H9 (cell line): ENCODE data around the gene FMN1. TPM values are rescaled to one million over a fixed set of nuclear protein-coding genes. Genes with fewer than 3 reads are reported as not detected.

Experiments
- DNase-seq: peaks from one replicate; pipeline ENCODE4 v3.0.0-alpha.2; 2017
- H2AFZ ChIP-seq: one replicate; pipeline ENCODE4 v1.6.1; 2013; ENCODE audit warnings: mild to moderate bottlenecking, low read length, control low read depth, moderate library complexity
- H2AK5ac ChIP-seq: 2 replicates; pipeline ENCODE4 v1.6.1; 2013; ENCODE audit warnings: low read length, control low read depth, mixed read lengths; ENCODE audit not compliant: insufficient read length
- H2BK120ac ChIP-seq: one replicate; pipeline ENCODE4 v1.6.1; 2013; ENCODE audit warnings: low read depth, mild to moderate bottlenecking, low read length, control low read depth, inconsistent platforms; ENCODE audit not compliant: poor library complexity, severe bottlenecking
- H2BK12ac ChIP-seq: 2 replicates; pipeline ENCODE4 v1.6.1; 2013; ENCODE audit warnings: low read length, control low read depth, mixed read lengths, low read depth; ENCODE audit not compliant: insufficient read length
- H2BK15ac ChIP-seq: 2 replicates; pipeline ENCODE4 v1.6.1; 2013; ENCODE audit warnings: low read depth, low read length, control low read depth
- H2BK20ac ChIP-seq: one replicate; pipeline ENCODE4 v1.6.1; 2013; ENCODE audit warnings: low read depth, mild to moderate bottlenecking, low read length, control low read depth, inconsistent platforms; ENCODE audit not compliant: poor library complexity, severe bottlenecking
- H2BK5ac ChIP-seq: 2 replicates; pipeline ENCODE4 v1.6.1; 2013; ENCODE audit warnings: low read length, control low read depth, mixed read lengths; ENCODE audit not compliant: insufficient read length
- H3K14ac ChIP-seq: 2 replicates; pipeline ENCODE4 v1.6.1; 2013; ENCODE audit warnings: low read length, control low read depth; ENCODE audit not compliant: insufficient read depth
- H3K18ac ChIP-seq: 2 replicates; pipeline ENCODE4 v1.6.1; 2013; ENCODE audit warnings: low read depth, mild to moderate bottlenecking, mixed read lengths, low read length, control low read depth; ENCODE audit not compliant: insufficient read length
- H3K23ac ChIP-seq: 2 replicates; pipeline ENCODE4 v1.6.1; 2013; ENCODE audit warnings: low read length, control low read depth, mixed read lengths, low read depth; ENCODE audit not compliant: insufficient read length
- H3K23me2 ChIP-seq: 2 replicates; pipeline ENCODE4 v1.6.1; 2013; ENCODE audit warnings: low read depth, mild to moderate bottlenecking, mixed read lengths, low read length, control low read depth; ENCODE audit not compliant: insufficient read length, poor library complexity, severe bottlenecking
- H3K27ac ChIP-seq: 2 replicates; pipeline ENCODE4 v1.5.1; 2013; ENCODE audit warnings: low read length, control low read depth, mixed read lengths, low read depth; ENCODE audit not compliant: insufficient read length
- H3K27me3 ChIP-seq: 2 replicates; pipeline ENCODE4 v1.6.1; 2013; ENCODE audit warnings: low read length, control low read depth, inconsistent platforms; ENCODE audit not compliant: insufficient read depth
- H3K4ac ChIP-seq: 2 replicates; pipeline ENCODE4 v1.6.1; 2013; ENCODE audit warnings: low read depth, mild to moderate bottlenecking, control low read depth, inconsistent platforms, low read length, moderate library complexity
- H3K4me1 ChIP-seq: 2 replicates; pipeline ENCODE4 v1.6.1; 2013; ENCODE audit warnings: low read length, control low read depth, inconsistent platforms; ENCODE audit not compliant: insufficient read depth
- H3K4me2 ChIP-seq: 2 replicates; pipeline ENCODE4 v1.6.1; 2013; ENCODE audit warnings: low read length, control low read depth, mixed read lengths; ENCODE audit not compliant: insufficient read length, insufficient read depth
- H3K56ac ChIP-seq: 2 replicates; pipeline ENCODE4 v1.6.1; 2013; ENCODE audit warnings: low read depth, mild to moderate bottlenecking, mixed read lengths, low read length, control low read depth; ENCODE audit not compliant: insufficient read length
- H3K79me1 ChIP-seq: 2 replicates; pipeline ENCODE4 v1.6.1; 2013; ENCODE audit warnings: low read depth, mild to moderate bottlenecking, moderate library complexity, low read length, control low read depth, inconsistent platforms; ENCODE audit not compliant: insufficient read depth, poor library complexity, severe bottlenecking
- H3K79me2 ChIP-seq: 2 replicates; pipeline ENCODE4 v1.6.1; 2013; ENCODE audit warnings: low read length, control low read depth, inconsistent platforms; ENCODE audit not compliant: insufficient read depth
- H3K9ac ChIP-seq: 2 replicates; pipeline ENCODE4 v1.6.1; 2013; ENCODE audit warnings: low read length, control low read depth, mixed read lengths; ENCODE audit not compliant: insufficient read length; ENCODE audit errors: extremely low read depth
- H3K9me3 ChIP-seq: one replicate; pipeline ENCODE4 v1.6.1; 2013; ENCODE audit warnings: low read depth, low read length, inconsistent platforms; ENCODE audit not compliant: control insufficient read depth
- H3T11ph ChIP-seq: one replicate; pipeline ENCODE4 v1.6.1; 2013; ENCODE audit warnings: mild to moderate bottlenecking, low read length, control low read depth, inconsistent platforms
- H4K20me1 ChIP-seq: one replicate; pipeline ENCODE4 v1.6.1; 2013; ENCODE audit not compliant: control insufficient read depth, insufficient read length, insufficient read depth
- H4K5ac ChIP-seq: 2 replicates; pipeline ENCODE4 v1.6.1; 2013; ENCODE audit warnings: low read depth, mild to moderate bottlenecking, mixed read lengths, low read length, control low read depth; ENCODE audit not compliant: insufficient read length
- H4K8ac ChIP-seq: replicated peaks from 2 replicates; pipeline ENCODE4 v1.6.1; 2013; ENCODE audit warnings: low read length, control low read depth, mixed read lengths, low read depth; ENCODE audit not compliant: insufficient read length
- H4K91ac ChIP-seq: 2 replicates; pipeline ENCODE4 v1.6.1; 2013; ENCODE audit warnings: low read depth, mild to moderate bottlenecking, moderate library complexity, mixed read lengths, low read length, control low read depth; ENCODE audit not compliant: insufficient read length
- H3K27ac Mint-ChIP-seq, 3 experiments: 2 replicates in 2 of 3; 3 replicates in 1 of 3; pipeline ENCODE4 v1.8.0; 2020 to 2021; ENCODE audit warnings: mixed read lengths in 3 of 3, mild to moderate bottlenecking in 1 of 3, moderate library complexity in 1 of 3
- H3K27me3 Mint-ChIP-seq: 2 replicates; pipeline ENCODE4 v1.8.0; 2021; ENCODE audit warnings: low read depth, mild to moderate bottlenecking, moderate library complexity, mixed read lengths
- H3K36me3 Mint-ChIP-seq, 3 experiments: 2 replicates in 2 of 3; 3 replicates in 1 of 3; pipeline ENCODE4 v1.8.0; 2020 to 2021; ENCODE audit warnings: low read depth in 3 of 3, mixed read lengths in 3 of 3; ENCODE audit not compliant: insufficient read depth in 1 of 3
- H3K4me1 Mint-ChIP-seq, 2 experiments: 2 replicates each; pipeline ENCODE4 v1.8.0; 2020; ENCODE audit warnings: mixed read lengths in 2 of 2
- H3K4me3 Mint-ChIP-seq, 2 experiments: 2 replicates in 1 of 2; 3 replicates in 1 of 2; pipeline ENCODE4 v1.8.0; 2020 to 2021; ENCODE audit warnings: mild to moderate bottlenecking in 2 of 2, mixed read lengths in 2 of 2, moderate library complexity in 1 of 2
- H3K9me3 Mint-ChIP-seq, 2 experiments: 2 replicates in 1 of 2; 3 replicates in 1 of 2; pipeline ENCODE4 v1.8.0; 2020; ENCODE audit warnings: mild to moderate bottlenecking in 2 of 2, mixed read lengths in 2 of 2, moderate library complexity in 1 of 2
- WGBS: extraction: QIAGEN DNeasy Blood & Tissue Kit; methylation state at CpG from one replicate; pipeline ENCODE4 v1.1.7; 2013; ENCODE audit warnings: missing lambda C conversion rate, low lambda C conversion rate, mixed read lengths; ENCODE audit not compliant: insufficient read length; ENCODE audit errors: extremely low coverage; 5-methylcytosine and 5-hydroxymethylcytosine counted together
- total RNA-seq: library from RNA; stranded (reverse); gene quantifications from 2 replicates; pipeline ENCODE4 v1.2.1, GENCODE V29; 2021
- TF ChIP-seq, protein P1 (sequence below): fragments of 200-600 bp; sonication (generic); conservative IDR thresholded peaks from 3 replicates; pipeline ENCODE4 v1.8.0; 2021; ENCODE audit warnings: antibody characterized with exemption, mild to moderate bottlenecking

FMN1 gene
- total RNA-seq, 1 experiment from 2014 or later, result 1.9 TPM

DNA sequence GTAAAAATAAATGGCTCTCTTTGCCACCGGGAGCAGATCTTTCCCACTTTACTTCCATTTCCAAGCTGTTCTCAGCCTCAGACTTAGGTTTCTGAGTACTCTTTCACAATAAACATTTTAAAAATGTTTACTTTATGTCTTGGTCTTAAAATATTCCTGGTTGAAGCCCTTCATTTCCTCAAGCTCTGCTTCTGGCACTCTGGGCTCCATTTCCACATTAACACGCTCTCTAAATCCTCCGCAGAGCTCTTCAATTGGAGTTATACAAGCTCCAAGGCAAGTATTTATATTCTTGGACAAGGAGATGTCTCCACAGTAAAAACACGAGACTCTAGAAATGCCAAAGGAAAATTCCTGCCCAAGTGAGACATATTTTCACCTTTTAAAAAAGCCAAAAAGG, 307.4 kb downstream of the FMN1 start:
- H3K4me1 Mint-ChIP-seq, result peaks cover 13 to 17% of the 10 kb centered on the region in 2 experiments
- Histone ChIP-seq H2BK12ac (no peak overlapping the region), H2BK5ac (no peak overlapping the region), H4K5ac (no peak overlapping the region), H3K27me3 (no peaks in the 10 kb centered on the region), H4K91ac (no peak overlapping the region), H3T11ph (no peak overlapping the region), H3K18ac (no peak overlapping the region), H3K4ac (no peak overlapping the region), H2BK20ac (no peak overlapping the region), H4K20me1 (no peaks in the 10 kb centered on the region), H3K79me2 (no peaks in the 10 kb centered on the region), H3K27ac (no peak overlapping the region), H3K56ac (no peak overlapping the region), H2AFZ (no peak overlapping the region), H3K79me1 (no peaks in the 10 kb centered on the region), H2BK15ac (no peak overlapping the region), H3K9ac (no peak overlapping the region), H3K9me3 (no peaks in the 10 kb centered on the region), H2BK120ac (no peak overlapping the region), H4K8ac (no peak overlapping the region), H3K23me2 (no peaks in the 10 kb centered on the region), H2AK5ac (no peak overlapping the region), H3K23ac (no peak overlapping the region), H3K4me2 (no peak overlapping the region), H3K14ac (no peak overlapping the region), H3K4me1 (no peaks in the 10 kb centered on the region; the same call in 1 of the 2 replicates)
- no CpG with 5 or more reads among the region's 4 CpGs for WGBS
- H3K27me3 Mint-ChIP-seq, result peaks cover 4% of the 10 kb centered on the region; the same call in 1 of the 2 replicates
- no peaks in the 10 kb centered on the region for H3K36me3 Mint-ChIP-seq
- H3K4me3 Mint-ChIP-seq, result no peak overlapping the region
- H3K27ac Mint-ChIP-seq, result 0 out of 7 replicates have a peak overlapping the region, but pooled peaks of 1 of the 3 experiments have one; percentile 17
- peaks cover 0 to 5% of the 10 kb centered on the region in 2 experiments; a peak in 1 of 5 replicates for H3K9me3 Mint-ChIP-seq
- TF ChIP-seq, protein P1, sequence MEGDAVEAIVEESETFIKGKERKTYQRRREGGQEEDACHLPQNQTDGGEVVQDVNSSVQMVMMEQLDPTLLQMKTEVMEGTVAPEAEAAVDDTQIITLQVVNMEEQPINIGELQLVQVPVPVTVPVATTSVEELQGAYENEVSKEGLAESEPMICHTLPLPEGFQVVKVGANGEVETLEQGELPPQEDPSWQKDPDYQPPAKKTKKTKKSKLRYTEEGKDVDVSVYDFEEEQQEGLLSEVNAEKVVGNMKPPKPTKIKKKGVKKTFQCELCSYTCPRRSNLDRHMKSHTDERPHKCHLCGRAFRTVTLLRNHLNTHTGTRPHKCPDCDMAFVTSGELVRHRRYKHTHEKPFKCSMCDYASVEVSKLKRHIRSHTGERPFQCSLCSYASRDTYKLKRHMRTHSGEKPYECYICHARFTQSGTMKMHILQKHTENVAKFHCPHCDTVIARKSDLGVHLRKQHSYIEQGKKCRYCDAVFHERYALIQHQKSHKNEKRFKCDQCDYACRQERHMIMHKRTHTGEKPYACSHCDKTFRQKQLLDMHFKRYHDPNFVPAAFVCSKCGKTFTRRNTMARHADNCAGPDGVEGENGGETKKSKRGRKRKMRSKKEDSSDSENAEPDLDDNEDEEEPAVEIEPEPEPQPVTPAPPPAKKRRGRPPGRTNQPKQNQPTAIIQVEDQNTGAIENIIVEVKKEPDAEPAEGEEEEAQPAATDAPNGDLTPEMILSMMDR, result no peak
- DNase-seq, result no peak
